GM12865 (cell line): ENCODE results near the gene MTM1.

Source experiments
- DNase-seq: peaks from one replicate; pipeline ENCODE4 v3.0.0; 2010; ENCODE audit warnings: low read depth
- H3K4me3 ChIP-seq: 2 replicates; pipeline ENCODE4 v1.5.1; 2011; ENCODE audit warnings: mild to moderate bottlenecking, low read depth, low read length, control low read depth
- CTCF ChIP-seq: IDR thresholded peaks from 2 replicates; pipeline ENCODE4 v1.5.1; 2011; ENCODE audit warnings: low read length, control low read depth, low read depth, inconsistent platforms; ENCODE audit not compliant: insufficient read depth; ENCODE audit errors: missing control alignments

MTM1 gene

GRCh38 chrX:150693725-150694574 is 125.5 kb downstream of the MTM1 start:
- peak overlapping the region; percentile 73 for H3K4me3 ChIP-seq
- TF ChIP-seq CTCF, result no peak
- DNase-seq, result peak; percentile 92

GRCh38 chrX:150694738-150695410 is 126.5 kb downstream of the MTM1 start:
- DNase-seq, result peak; percentile 29
- peak overlapping the region; percentile 73 for H3K4me3 ChIP-seq
- TF ChIP-seq CTCF, result no peak

- DNase-seq, result peak; percentile 29
Observed at GRCh38 chrX:150696331-150696730, 127.9 kb downstream of the MTM1 start.

GRCh38 chrX:150696866-150697265 is 128.4 kb downstream of the MTM1 start:
- H3K4me3 ChIP-seq, result no peak overlapping the region
- DNase-seq, result no peak
- TF ChIP-seq CTCF, result no peak

More at GRCh38 chrX:150696331-150696730, 127.9 kb downstream of the MTM1 start:
- TF ChIP-seq CTCF, result no peak
- H3K4me3 ChIP-seq, result no peak overlapping the region

- DNase-seq, result no peak
- TF ChIP-seq CTCF, result no peak
Observed at GRCh38 chrX:150697641-150698040, 129.2 kb downstream of the MTM1 start.

GRCh38 chrX:150698981-150699380 is 130.6 kb downstream of the MTM1 start:
- no peak for TF ChIP-seq CTCF
- no peak for DNase-seq
- H3K4me3 ChIP-seq, result no peak overlapping the region

More at GRCh38 chrX:150697641-150698040, 129.2 kb downstream of the MTM1 start:
- H3K4me3 ChIP-seq, result no peak overlapping the region

- no peak for TF ChIP-seq CTCF
- no peak overlapping the region for H3K4me3 ChIP-seq
- DNase-seq, result no peak
Observed at GRCh38 chrX:150700107-150700506, 131.7 kb downstream of the MTM1 start.
